Retinal pigment epithelial cell (primary cell): ENCODE measurements around the gene ATP8A2.
A peak's percentile ranks its signal among the peaks of the same experiment; 100 is the strongest.

ENCODE experiments used
- DNase-seq: peaks from one replicate; pipeline ENCODE4 v3.0.0-alpha.2; 2010; ENCODE audit warnings: low read depth
- H3K4me3 ChIP-seq: 2 replicates; pipeline ENCODE4 v1.5.1; 2011; ENCODE audit warnings: mild to moderate bottlenecking, low read length, control low read depth, moderate library complexity
- CTCF ChIP-seq: conservative IDR thresholded peaks from 2 replicates; pipeline ENCODE4 v1.5.1; 2011; ENCODE audit warnings: low read depth, low read length, control low read depth, inconsistent platforms

Gene ATP8A2

GRCh38 chr13:26011996-26012821 lies 640.4 kb downstream of the ATP8A2 start:
- DNase-seq: no peak
- TF ChIP-seq CTCF: no peak
- H3K4me3 ChIP-seq: peak overlapping the region; percentile 42

GRCh38 chr13:26012995-26013394 lies 641.2 kb downstream of the ATP8A2 start:
- no peak overlapping the region for H3K4me3 ChIP-seq
- no peak for DNase-seq
- no peak for TF ChIP-seq CTCF

- no peak for DNase-seq
- no peak for TF ChIP-seq CTCF
- no peak overlapping the region for H3K4me3 ChIP-seq
Measured at GRCh38 chr13:26015271-26016125, 643.7 kb downstream of the ATP8A2 start.

- no peak for TF ChIP-seq CTCF
Measured at GRCh38 chr13:26016189-26016588, 644.4 kb downstream of the ATP8A2 start.

GRCh38 chr13:26017196-26017921 lies 645.6 kb downstream of the ATP8A2 start:
- peak; percentile 38 for DNase-seq
- no peak overlapping the region for H3K4me3 ChIP-seq
- no peak for TF ChIP-seq CTCF

More at GRCh38 chr13:26016189-26016588, 644.4 kb downstream of the ATP8A2 start:
- DNase-seq: no peak
- H3K4me3 ChIP-seq: no peak overlapping the region

- no peak overlapping the region for H3K4me3 ChIP-seq
- TF ChIP-seq CTCF: no peak
- no peak for DNase-seq
Measured at GRCh38 chr13:26017932-26018665, 646.3 kb downstream of the ATP8A2 start.
